Posterior cingulate gyrus (tissue), 11 donors: ENCODE measurements around the gene YPEL1.
A peak's percentile ranks its signal among the peaks of the same experiment; 100 is the strongest.

Experiments
- DNase-seq, 10 donors: peaks; one replicate each; pipeline versions ENCODE4 v3.0.0 to v3.0.0-alpha.2; 2020 to 2021; ENCODE audit warnings: mixed read lengths in 3 of 10
- intact Hi-C: fragments of 100-400 bp; cut with DNase I; formaldehyde crosslinking; loops from one replicate; pipeline ENCODE4 v1.15.1; 2023

The YPEL1 gene, protein sequence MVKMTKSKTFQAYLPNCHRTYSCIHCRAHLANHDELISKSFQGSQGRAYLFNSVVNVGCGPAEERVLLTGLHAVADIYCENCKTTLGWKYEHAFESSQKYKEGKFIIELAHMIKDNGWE

GRCh38 chr22:21735200-21736083 lies at the start of gene YPEL1:
TSS of gene YPEL1 (minus strand) at chr22:21735794. CDS start at chr22:21710744, 25,050 bp downstream.
- intact Hi-C loops = loop anchor here (5.0 kb wide), 1 partner anchor 132 kb away; the partner anchor contains the start of gene MAPK1
- DNase-seq = peak; percentile 92 to 100 (median 98)

DNA sequence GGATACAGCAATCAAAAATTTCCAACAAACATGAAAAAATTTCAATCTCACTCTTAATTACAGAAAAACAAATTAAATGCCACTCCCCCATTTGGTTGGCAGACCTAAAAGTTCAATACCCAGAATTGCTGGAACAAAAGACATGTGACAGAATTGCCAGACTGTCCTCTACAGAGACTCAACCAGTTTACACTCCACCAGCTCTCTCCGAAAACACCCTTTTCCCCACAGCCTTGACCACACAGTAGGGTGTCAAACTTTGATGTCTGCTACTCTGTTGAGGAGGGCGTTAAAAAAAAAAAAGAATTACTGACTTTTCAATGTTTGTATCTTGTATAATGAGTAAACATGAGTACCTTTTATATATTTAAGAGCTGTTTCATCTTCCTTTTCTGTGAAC lies 44.7 kb upstream of the YPEL1 start:
- intact Hi-C loops = no loop called here
- no peak for DNase-seq

GRCh38 chr22:21779444-21779843 lies 43.9 kb upstream of the YPEL1 start:
- intact Hi-C loops = no loop called here
- no peak for DNase-seq

DNA sequence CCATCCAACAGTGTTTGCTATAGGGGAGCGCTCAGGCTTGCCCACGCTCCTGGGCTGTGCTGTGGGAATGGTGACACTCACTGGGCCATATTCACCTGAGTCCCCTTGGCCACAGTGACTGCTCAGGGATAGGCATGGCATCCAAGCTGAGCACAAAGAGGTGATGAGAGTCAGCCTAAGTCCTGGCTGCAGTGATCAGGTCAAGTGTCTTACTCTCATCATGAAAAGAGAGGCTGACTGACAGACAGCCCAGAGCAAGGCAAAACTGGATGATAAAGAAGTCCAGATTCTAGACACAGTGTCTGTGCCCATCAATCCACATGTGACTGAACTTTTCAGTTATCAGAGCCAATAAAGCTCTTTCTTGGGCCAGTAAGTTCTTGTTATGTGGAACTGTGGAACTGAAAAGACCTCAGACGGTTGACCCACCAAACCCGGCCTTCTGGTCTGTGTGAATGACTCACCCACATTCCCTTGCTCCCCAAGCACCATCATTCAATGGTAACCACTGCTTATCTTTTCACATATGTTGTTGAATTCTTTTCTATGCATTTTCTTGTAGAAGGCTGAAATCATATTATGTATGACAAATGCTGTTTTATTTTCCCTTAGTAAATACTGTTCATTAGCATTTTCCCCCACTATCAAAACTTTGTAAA lies 43.2 kb upstream of the YPEL1 start:
- intact Hi-C loops = no loop called here
- no peak for DNase-seq

- peak in 1 of 10 donors; percentile 2 for DNase-seq
- intact Hi-C loops = no loop called here
Measured at GRCh38 chr22:21771631-21771976, 36.0 kb upstream of the YPEL1 start.

DNA sequence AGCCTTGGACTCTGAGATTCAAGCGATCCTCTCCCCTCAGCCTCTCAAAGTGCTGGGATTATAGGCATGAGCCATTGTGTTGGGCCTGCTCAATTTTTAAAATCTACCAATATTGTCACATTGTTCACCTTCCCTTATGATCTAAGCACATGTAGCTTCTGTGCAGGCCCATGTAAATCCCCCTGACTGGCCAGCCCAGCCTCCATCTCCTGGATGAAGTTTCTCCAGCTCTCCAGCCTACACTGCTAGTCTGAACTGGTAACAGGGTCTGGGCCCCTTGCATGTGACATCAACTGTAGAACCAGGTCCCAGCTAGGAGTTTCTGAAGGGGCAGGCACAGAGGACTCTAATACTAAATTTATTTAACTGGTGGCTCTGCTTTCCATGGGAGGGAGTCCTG lies 32.8 kb upstream of the YPEL1 start:
- intact Hi-C loops = no loop called here
- DNase-seq = peak in 1 of 10 donors; percentile 14

DNA sequence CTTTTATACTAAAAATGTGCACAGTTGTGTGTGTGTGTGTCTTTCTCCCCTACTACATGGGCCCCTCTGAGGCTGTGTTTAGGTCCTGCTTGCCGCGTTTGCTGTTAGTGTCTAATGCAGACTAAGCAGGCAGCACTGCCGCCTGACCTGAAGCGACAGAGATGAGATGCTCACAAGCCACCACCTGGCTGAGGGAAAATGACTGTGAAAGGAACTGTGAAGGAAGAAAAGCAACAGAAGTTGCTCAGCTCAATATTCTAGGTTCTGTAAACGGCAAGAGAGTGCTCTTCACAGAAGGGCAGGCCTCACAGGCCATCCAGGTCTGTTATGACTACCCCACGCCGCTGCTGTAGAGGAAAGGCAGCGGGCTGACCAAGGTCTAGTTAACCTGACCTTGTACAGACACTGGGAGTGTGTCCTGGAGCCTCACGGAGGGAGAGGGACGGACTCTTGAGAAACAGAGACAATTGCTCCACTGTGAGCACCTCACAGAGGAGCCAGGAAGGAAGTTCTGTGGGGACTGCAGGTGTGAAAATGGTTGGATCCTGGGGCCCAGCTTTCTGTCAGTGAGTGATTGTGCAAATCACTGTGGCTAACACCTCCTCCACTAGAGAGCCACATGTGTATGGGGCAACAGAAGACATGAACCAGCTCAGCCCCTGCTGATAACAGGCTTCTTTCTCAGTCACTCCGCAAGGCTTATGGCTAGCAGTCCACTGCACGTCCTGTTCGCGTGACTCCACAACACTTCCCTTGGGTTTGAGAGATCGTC lies 31.3 kb upstream of the YPEL1 start:
- intact Hi-C loops = no loop called here
- DNase-seq = peak in 1 of 10 donors; percentile 14

DNA sequence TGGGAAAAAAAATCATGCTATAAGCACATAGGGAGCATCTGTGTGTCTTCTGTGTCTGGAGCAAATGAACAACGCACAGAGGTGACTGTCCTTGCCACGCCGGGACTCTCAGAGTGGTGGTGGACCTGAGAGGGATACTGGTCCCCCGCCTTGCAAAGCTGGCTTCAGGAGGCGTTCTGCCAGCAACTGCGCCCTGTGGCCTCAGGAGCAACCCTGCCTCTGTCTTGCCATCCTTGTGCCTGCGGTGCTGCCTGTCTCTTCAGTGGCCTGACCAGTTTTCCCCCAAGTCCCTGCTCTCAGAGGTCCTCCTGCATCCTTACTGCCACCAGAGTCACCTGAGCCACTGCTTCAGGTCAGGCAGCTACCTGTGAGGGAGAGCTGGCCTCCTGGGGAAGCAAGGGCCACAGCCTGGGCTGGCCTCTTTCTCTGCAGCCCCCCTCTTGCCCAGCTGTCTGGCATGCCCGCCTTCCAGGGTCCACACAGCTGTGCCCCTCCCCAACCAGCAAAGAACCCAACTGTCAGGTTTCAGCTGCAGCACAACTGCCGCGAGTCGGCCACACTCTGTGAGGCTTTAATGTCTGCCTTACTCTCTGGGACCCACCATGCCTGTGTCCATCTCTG lies 30.4 kb upstream of the YPEL1 start:
- DNase-seq = peak in 1 of 10 donors; percentile 37
- intact Hi-C loops = no loop called here

- peak in 3 of 10 donors; percentile 35 to 77 (median 69) for DNase-seq
- intact Hi-C loops = no loop called here
Measured at GRCh38 chr22:21764038-21764804, 28.6 kb upstream of the YPEL1 start.

- DNase-seq = peak in 1 of 10 donors; percentile 75
- intact Hi-C loops = no loop called here
Measured at GRCh38 chr22:21762712-21763581, 27.4 kb upstream of the YPEL1 start.

DNA sequence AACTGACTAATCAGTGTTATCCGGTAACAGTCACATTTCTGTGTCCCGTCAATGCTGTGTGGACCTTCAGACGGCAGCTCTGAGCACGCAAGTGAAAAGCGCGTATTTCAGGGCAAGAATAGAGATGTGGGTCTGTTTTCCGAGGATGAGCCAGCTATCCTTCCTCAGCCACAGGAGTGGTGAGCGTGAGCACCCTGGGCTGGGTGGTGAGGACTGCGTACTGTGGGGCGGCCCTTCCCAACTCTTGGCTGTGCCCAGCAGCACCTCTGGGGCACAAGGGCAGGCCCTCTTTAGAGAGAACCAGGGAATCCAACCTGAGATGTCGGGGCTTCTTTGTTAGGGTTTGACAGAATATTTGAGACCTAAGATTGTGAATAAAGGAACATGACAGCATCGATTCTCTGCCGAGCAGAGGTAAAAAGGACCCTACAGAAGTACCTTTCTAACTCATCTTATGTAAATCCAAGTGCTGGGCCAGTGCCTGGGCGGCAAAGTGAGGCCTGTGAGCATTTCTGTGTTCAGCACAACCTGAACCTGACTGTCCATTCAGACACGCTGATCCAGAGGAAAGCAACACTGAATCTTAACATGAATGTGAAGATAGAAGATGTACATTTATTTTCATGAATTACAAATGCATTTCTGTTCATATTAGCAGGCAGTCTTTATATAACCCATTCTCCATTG lies 26.5 kb upstream of the YPEL1 start:
- peak in 2 of 10 donors; percentile 57 to 78 for DNase-seq
- intact Hi-C loops = no loop called here

- intact Hi-C loops = no loop called here
- DNase-seq = peak in 1 of 10 donors; percentile 2
Measured at GRCh38 chr22:21761086-21761485, 25.5 kb upstream of the YPEL1 start.

DNA sequence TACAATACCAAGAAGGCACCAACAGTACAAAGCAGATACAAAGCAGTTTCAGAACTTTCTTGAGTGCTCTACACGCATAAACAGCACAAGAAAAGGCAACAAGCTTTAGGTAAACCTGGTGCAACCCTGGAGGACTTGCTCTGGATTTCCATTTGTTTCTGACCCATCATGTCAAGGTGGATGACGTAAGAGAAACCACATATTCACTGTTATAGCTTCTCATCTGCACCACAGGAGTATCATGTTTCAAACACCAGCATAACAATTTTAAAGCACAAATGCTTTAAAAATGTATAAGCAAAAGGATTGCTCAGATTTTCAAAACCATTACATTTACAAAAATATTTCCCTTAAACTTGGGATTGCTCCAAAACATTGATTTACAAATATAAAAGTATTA lies 25.0 kb upstream of the YPEL1 start:
- intact Hi-C loops = no loop called here
- no peak for DNase-seq

GRCh38 chr22:21759646-21760376 lies 24.2 kb upstream of the YPEL1 start:
- peak in 3 of 10 donors; percentile 45 to 81 (median 68) for DNase-seq
- intact Hi-C loops = no loop called here

GRCh38 chr22:21759093-21759492 lies 23.5 kb upstream of the YPEL1 start:
- DNase-seq = peak in 2 of 10 donors; percentile 64 to 74
- intact Hi-C loops = no loop called here

- intact Hi-C loops = no loop called here
- DNase-seq = peak in 1 of 10 donors; percentile 66
Measured at GRCh38 chr22:21758091-21758864, 22.7 kb upstream of the YPEL1 start.
